HEK293 (cell line): Measurements from ENCODE around the gene SIK2.

Experiments used
- CTCF ChIA-PET: fragments of 350-600 bp; formaldehyde crosslinking; extraction: SDS; loops from one replicate; lab custom pipeline; 2021; ENCODE audit warnings: antibody characterized with exemption; lab: Yijun Ruan, JAX
- POLR2A ChIA-PET: fragments of 300-600 bp; formaldehyde crosslinking; extraction: SDS; loops from one replicate; lab custom pipeline; 2020; ENCODE audit warnings: antibody characterized with exemption, inconsistent platforms; lab: Yijun Ruan, JAX
- H3K27ac ChIP-seq: fragments of 200-500 bp; sonication (Bioruptor generic); 2 replicates; pipeline ENCODE4 v1.5.1; 2014; ENCODE audit warnings: low read depth, low read length, control low read depth, inconsistent platforms; ENCODE audit errors: extremely low read depth
- H3K36me3 ChIP-seq, 2 experiments: fragments of 200-500 bp in 1 of 2; sonication (Bioruptor generic) in 1 of 2; 1 replicate in 1 of 2; 2 replicates in 1 of 2; pipeline ENCODE4 v1.5.1; 2014 to 2017; ENCODE audit warnings: inconsistent platforms in 2 of 2, low read length in 2 of 2; ENCODE audit not compliant: control insufficient read depth in 2 of 2, insufficient read depth in 1 of 2
- H3K4me1 ChIP-seq: fragments of 200-500 bp; sonication (Bioruptor generic); 2 replicates; pipeline ENCODE4 v1.5.1; 2014; ENCODE audit warnings: mild to moderate bottlenecking, low read length, inconsistent platforms; ENCODE audit not compliant: control insufficient read depth, insufficient read depth
- H3K4me3 ChIP-seq: 2 replicates; pipeline ENCODE4 v1.5.1; 2011; ENCODE audit warnings: low read depth, mild to moderate bottlenecking, control low read depth, low read length, moderate library complexity
- H3K9me3 ChIP-seq: fragments of 200-500 bp; sonication (Bioruptor generic); 2 replicates; pipeline ENCODE4 v1.5.1; 2014; ENCODE audit warnings: low read depth, low read length, inconsistent platforms; ENCODE audit not compliant: control insufficient read depth, insufficient read depth
- ELK4 ChIP-seq: IDR thresholded peaks from 2 replicates; pipeline ENCODE4 v1.6.1; 2011; ENCODE audit warnings: mild to moderate bottlenecking, low read depth, low read length, borderline replicate concordance
- ZBTB11 ChIP-seq: fragments of 450-650 bp; formaldehyde crosslinking; conservative IDR thresholded peaks from 2 replicates; pipeline ENCODE4 v1.5.1; 2016; ENCODE audit warnings: low read depth, missing biosample characterization, missing genetic modification characterization
- ZBTB7A ChIP-seq: fragments of 450-650 bp; formaldehyde crosslinking; IDR thresholded peaks from 2 replicates; pipeline ENCODE4 v1.5.1; 2016; ENCODE audit warnings: low read depth, missing biosample characterization, missing genetic modification characterization
- ZNF2 ChIP-seq: fragments of 450-650 bp; formaldehyde crosslinking; IDR thresholded peaks from 2 replicates; pipeline ENCODE4 v1.5.1; 2016; ENCODE audit warnings: missing biosample characterization, missing genetic modification characterization
- ZNF221 ChIP-seq: fragments of 450-650 bp; formaldehyde crosslinking; IDR thresholded peaks from 2 replicates; pipeline ENCODE4 v1.5.1; 2017; ENCODE audit warnings: missing biosample characterization, missing genetic modification characterization, borderline replicate concordance
- ZNF266 ChIP-seq: fragments of 450-650 bp; formaldehyde crosslinking; IDR thresholded peaks from 2 replicates; pipeline ENCODE4 v1.5.1; 2016; ENCODE audit warnings: missing biosample characterization, missing genetic modification characterization, low read depth
- ZNF350 ChIP-seq: fragments of 450-650 bp; formaldehyde crosslinking; IDR thresholded peaks from 2 replicates; pipeline ENCODE4 v1.5.0; 2017; ENCODE audit warnings: missing biosample characterization, mild to moderate bottlenecking, missing genetic modification characterization
- ZNF600 ChIP-seq: fragments of 450-650 bp; formaldehyde crosslinking; IDR thresholded peaks from 2 replicates; pipeline ENCODE4 v1.5.1; 2016; ENCODE audit warnings: missing biosample characterization, missing genetic modification characterization
- ZNF747 ChIP-seq: fragments of 450-650 bp; formaldehyde crosslinking; IDR thresholded peaks from 2 replicates; pipeline ENCODE4 v1.5.1; 2016; ENCODE audit warnings: missing biosample characterization, missing genetic modification characterization
- ZNF768 ChIP-seq: fragments of 450-650 bp; formaldehyde crosslinking; IDR thresholded peaks from 2 replicates; pipeline ENCODE4 v1.5.1; 2018; ENCODE audit warnings: missing biosample characterization, mild to moderate bottlenecking, missing genetic modification characterization
- ZSCAN23 ChIP-seq: fragments of 450-650 bp; formaldehyde crosslinking; IDR thresholded peaks from 2 replicates; pipeline ENCODE4 v1.5.1; 2016; ENCODE audit warnings: missing biosample characterization, missing genetic modification characterization
- TF ChIP-seq, protein P1 (sequence below): fragments of 450-650 bp; formaldehyde crosslinking; IDR thresholded peaks from 2 replicates; pipeline ENCODE4 v1.5.1; 2016; ENCODE audit warnings: missing biosample characterization, missing genetic modification characterization, low read depth
- TF ChIP-seq, protein P2 (sequence below): fragments of 450-650 bp; formaldehyde crosslinking; IDR thresholded peaks from 2 replicates; pipeline ENCODE4 v1.5.0; 2017; ENCODE audit warnings: missing biosample characterization, missing genetic modification characterization, borderline replicate concordance

The SIK2 gene

GRCh38 chr11:111637885-111638284 lies 35.6 kb downstream of the SIK2 start:
- H3K36me3 ChIP-seq = peaks cover 0 to 5% of the 10 kb centered on the region in 2 experiments; a peak in 1 of 3 replicates
- no peak for TF ChIP-seq ZNF266 (tag by site-specific recombination)
- no peak for TF ChIP-seq ZNF221 (tag by site-specific recombination)
- no peak for TF ChIP-seq ZBTB7A (tag by site-specific recombination)
- no peaks in the 10 kb centered on the region for H3K9me3 ChIP-seq
- H3K4me3 ChIP-seq = no peak overlapping the region
- H3K4me1 ChIP-seq = no peaks in the 10 kb centered on the region
- CTCF ChIA-PET = interaction anchor here (0.6 kb wide), 1 partner anchor 144 kb away, joined by 4 read pairs; no protein-coding TSS in a partner anchor
- H3K27ac ChIP-seq = no peak overlapping the region
- POLR2A ChIA-PET = no interaction called here

DNA sequence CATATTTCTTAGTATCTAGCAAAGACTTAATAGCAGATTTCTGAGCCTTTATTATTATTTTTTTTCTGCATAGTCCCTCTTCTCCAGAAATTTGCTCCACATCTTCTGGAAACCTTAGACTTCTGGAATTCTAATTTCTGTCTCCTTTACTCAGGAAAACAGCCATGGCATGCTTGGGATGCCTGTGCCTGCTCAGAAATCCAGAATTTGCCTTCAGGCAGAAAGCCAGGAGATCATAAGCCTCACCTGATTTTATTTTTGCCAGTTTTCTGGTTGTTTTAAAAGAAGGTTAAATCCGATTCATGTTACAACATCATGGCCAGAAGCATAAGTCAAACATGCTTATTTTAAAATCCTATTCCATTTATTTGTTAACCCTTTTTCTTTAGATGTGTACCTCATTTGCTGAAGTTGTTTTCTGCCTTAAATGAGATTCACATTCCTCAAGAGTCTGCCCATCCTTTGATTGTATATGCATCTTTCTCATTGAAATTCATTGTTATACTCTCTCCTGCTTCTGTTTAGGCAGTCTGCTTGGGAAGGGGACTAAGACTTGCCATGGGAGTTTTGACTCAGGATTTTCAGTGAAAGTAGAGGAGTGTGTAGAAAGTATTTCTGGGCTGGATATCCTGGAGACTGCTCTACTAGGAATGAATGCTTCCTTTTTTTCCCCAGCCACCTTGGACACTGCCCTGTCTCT lies 37.1 kb downstream of the SIK2 start:
- no peak overlapping the region for H3K27ac ChIP-seq
- ChIA-PET POLR2A (interaction anchor here (0.6 to 0.7 kb wide), 2 partner anchors 26 to 28 kb away, joined by 3 to 6 read pairs; no protein-coding TSS in a partner anchor), CTCF (no interaction called here)
- TF ChIP-seq ZNF747 (tag by site-specific recombination) (no peak), ZBTB11 (tag by site-specific recombination) (no peak), ZNF350 (tag by site-specific recombination) (no peak), ZNF600 (tag by site-specific recombination) (no peak), ZSCAN23 (tag by site-specific recombination) (no peak), ZNF2 (tag by site-specific recombination) (no peak), ELK4 (no peak), ZNF768 (tag by site-specific recombination) (no peak)
- TF ChIP-seq, protein P1, sequence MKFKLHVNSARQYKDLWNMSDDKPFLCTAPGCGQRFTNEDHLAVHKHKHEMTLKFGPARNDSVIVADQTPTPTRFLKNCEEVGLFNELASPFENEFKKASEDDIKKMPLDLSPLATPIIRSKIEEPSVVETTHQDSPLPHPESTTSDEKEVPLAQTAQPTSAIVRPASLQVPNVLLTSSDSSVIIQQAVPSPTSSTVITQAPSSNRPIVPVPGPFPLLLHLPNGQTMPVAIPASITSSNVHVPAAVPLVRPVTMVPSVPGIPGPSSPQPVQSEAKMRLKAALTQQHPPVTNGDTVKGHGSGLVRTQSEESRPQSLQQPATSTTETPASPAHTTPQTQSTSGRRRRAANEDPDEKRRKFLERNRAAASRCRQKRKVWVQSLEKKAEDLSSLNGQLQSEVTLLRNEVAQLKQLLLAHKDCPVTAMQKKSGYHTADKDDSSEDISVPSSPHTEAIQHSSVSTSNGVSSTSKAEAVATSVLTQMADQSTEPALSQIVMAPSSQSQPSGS (tag by site-specific recombination) = no peak
- TF ChIP-seq, protein P2, sequence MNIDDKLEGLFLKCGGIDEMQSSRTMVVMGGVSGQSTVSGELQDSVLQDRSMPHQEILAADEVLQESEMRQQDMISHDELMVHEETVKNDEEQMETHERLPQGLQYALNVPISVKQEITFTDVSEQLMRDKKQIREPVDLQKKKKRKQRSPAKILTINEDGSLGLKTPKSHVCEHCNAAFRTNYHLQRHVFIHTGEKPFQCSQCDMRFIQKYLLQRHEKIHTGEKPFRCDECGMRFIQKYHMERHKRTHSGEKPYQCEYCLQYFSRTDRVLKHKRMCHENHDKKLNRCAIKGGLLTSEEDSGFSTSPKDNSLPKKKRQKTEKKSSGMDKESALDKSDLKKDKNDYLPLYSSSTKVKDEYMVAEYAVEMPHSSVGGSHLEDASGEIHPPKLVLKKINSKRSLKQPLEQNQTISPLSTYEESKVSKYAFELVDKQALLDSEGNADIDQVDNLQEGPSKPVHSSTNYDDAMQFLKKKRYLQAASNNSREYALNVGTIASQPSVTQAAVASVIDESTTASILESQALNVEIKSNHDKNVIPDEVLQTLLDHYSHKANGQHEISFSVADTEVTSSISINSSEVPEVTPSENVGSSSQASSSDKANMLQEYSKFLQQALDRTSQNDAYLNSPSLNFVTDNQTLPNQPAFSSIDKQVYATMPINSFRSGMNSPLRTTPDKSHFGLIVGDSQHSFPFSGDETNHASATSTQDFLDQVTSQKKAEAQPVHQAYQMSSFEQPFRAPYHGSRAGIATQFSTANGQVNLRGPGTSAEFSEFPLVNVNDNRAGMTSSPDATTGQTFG = no peak
- H3K4me3 ChIP-seq = no peak overlapping the region
- H3K9me3 ChIP-seq = no peaks in the 10 kb centered on the region
- H3K4me1 ChIP-seq = no peaks in the 10 kb centered on the region
- peaks cover 0 to 5% of the 10 kb centered on the region in 2 experiments; a peak in 1 of 3 replicates for H3K36me3 ChIP-seq
